Tibial nerve (tissue), 4 donors: ENCODE results near the gene FER. TPM values are rescaled to one million over a fixed set of nuclear protein-coding genes. Genes with fewer than 3 reads are reported as not detected.

Source experiments
- DNase-seq, 2 donors: peaks; one replicate each; pipeline ENCODE4 v3.0.0-alpha.2; 2019; ENCODE audit warnings: low spot score in 2 of 2
- H3K27ac ChIP-seq, 4 donors: fragments of 200-600 bp; sonication (generic) in 3 of 4; one replicate each; pipeline ENCODE4 v1.5.1; 2017 to 2019; ENCODE audit warnings: mild to moderate bottlenecking in 1 of 4
- H3K27me3 ChIP-seq, 2 donors: fragments of 200-600 bp; sonication (generic) in 1 of 2; one replicate each; pipeline versions ENCODE4 v1.5.1 to v1.6.0; 2017 to 2019
- H3K36me3 ChIP-seq, 3 donors: fragments of 200-600 bp; sonication (generic); one replicate each; pipeline ENCODE4 v1.5.1; 2018 to 2019
- H3K4me1 ChIP-seq, 4 donors: fragments of 200-600 bp; sonication (generic) in 3 of 4; one replicate each; pipeline ENCODE4 v1.5.1; 2017 to 2019
- H3K4me3 ChIP-seq, 4 donors: fragments of 200-600 bp; sonication (generic) in 3 of 4; one replicate each; pipeline ENCODE4 v1.5.1; 2017 to 2019; ENCODE audit warnings: mild to moderate bottlenecking in 1 of 4, moderate library complexity in 1 of 4
- H3K9me3 ChIP-seq, 4 donors: fragments of 200-600 bp; sonication (generic) in 3 of 4; one replicate each; pipeline ENCODE4 v1.5.1; 2017 to 2019
- CTCF ChIP-seq, 5 experiments: fragments of 200-600 bp in 3 of 5; fragments of 450-650 bp in 2 of 5; sonication (generic) in 3 of 5; IDR thresholded peaks; one replicate each; pipeline ENCODE4 v1.5.1; 2016 to 2019; ENCODE audit warnings: antibody characterized with exemption in 5 of 5, mild to moderate bottlenecking in 3 of 5, moderate library complexity in 2 of 5
- EP300 ChIP-seq, 2 donors: sonication (generic); formaldehyde crosslinking; IDR thresholded peaks; one replicate each; pipeline ENCODE4 v1.6.1; 2017; ENCODE audit warnings: antibody characterized with exemption in 2 of 2, mild to moderate bottlenecking in 1 of 2
- POLR2A ChIP-seq, 2 donors: fragments of 450-650 bp; IDR thresholded peaks; one replicate each; pipeline ENCODE4 v1.6.1; 2017; ENCODE audit warnings: antibody characterized with exemption in 2 of 2, mild to moderate bottlenecking in 2 of 2, moderate library complexity in 2 of 2
- WGBS, 2 donors: methylation state at CpG; one replicate each; pipeline ENCODE4 v1.1.5; 2018; 5-methylcytosine and 5-hydroxymethylcytosine counted together
- total RNA-seq, 4 donors: library from RNA; depleted of rRNA; stranded (reverse); fragments of >200 nt; gene quantifications; one replicate each; pipeline ENCODE4 v1.1.0, GENCODE V29; 2016

The FER gene
- total RNA-seq, 4 donors from 2014 or later, result 28.5 to 50.9 (median 39.6) TPM

- Histone ChIP-seq H3K36me3 (peaks cover 0 to 5% (median 0%) of the 10 kb centered on the region in 3 donors), H3K4me1 (peaks cover 0 to 12% (median 0%) of the 10 kb centered on the region in 4 donors), H3K27ac (no peak overlapping the region), H3K4me3 (no peak overlapping the region), H3K9me3 (no peaks in the 10 kb centered on the region), H3K27me3 (no peaks in the 10 kb centered on the region)
- TF ChIP-seq POLR2A (IDR thresholded peaks at IDR 0.05) (no peak), CTCF (IDR thresholded peaks at IDR 0.05) (no peak), EP300 (IDR thresholded peaks at IDR 0.05) (no peak)
- DNase-seq, result no peak
- WGBS, 2 donors, result 97 to 98% methylated on average over 2 of the region's 2 CpGs
These were observed 425.5 kb downstream of the FER start for GRCh38 chr5:109173036-109173794.

- H3K4me3 ChIP-seq, result no peak overlapping the region
- H3K27ac ChIP-seq, result no peak overlapping the region
- DNase-seq, result no peak
- H3K9me3 ChIP-seq, result no peaks in the 10 kb centered on the region
- 59 to 71% methylated on average over 2 of the region's 2 CpGs for WGBS, 2 donors
- no peak for TF ChIP-seq CTCF (IDR thresholded peaks at IDR 0.05)
- TF ChIP-seq EP300 (IDR thresholded peaks at IDR 0.05), result no peak
- H3K36me3 ChIP-seq, result peaks cover 0 to 5% (median 0%) of the 10 kb centered on the region in 3 donors
- H3K4me1 ChIP-seq, result peaks cover 0 to 12% (median 0%) of the 10 kb centered on the region in 4 donors
- H3K27me3 ChIP-seq, result no peaks in the 10 kb centered on the region
These were observed 429.5 kb downstream of the FER start for GRCh38 chr5:109177227-109177626.

- no peak overlapping the region for H3K27ac ChIP-seq
- H3K9me3 ChIP-seq, result no peaks in the 10 kb centered on the region
- peaks cover 0 to 6% (median 0%) of the 10 kb centered on the region in 3 donors for H3K36me3 ChIP-seq
- no peak for DNase-seq
- no peak overlapping the region for H3K4me3 ChIP-seq
- TF ChIP-seq CTCF (IDR thresholded peaks at IDR 0.05) (no peak), POLR2A (IDR thresholded peaks at IDR 0.05) (no peak), EP300 (IDR thresholded peaks at IDR 0.05) (no peak)
- no peaks in the 10 kb centered on the region for H3K27me3 ChIP-seq
- peaks cover 0 to 12% (median 0%) of the 10 kb centered on the region in 4 donors for H3K4me1 ChIP-seq
These were observed 430.1 kb downstream of the FER start for GRCh38 chr5:109177782-109178181.

GRCh38 chr5:109180668-109181067 lies 433.0 kb downstream of the FER start:
- no peak for DNase-seq
- WGBS, 2 donors, result 95 to 97% methylated on average over 4 of the region's 4 CpGs
- Histone ChIP-seq H3K4me3 (no peak overlapping the region), H3K9me3 (no peaks in the 10 kb centered on the region), H3K27ac (no peak overlapping the region), H3K36me3 (peaks cover 0 to 7% (median 0%) of the 10 kb centered on the region in 3 donors), H3K27me3 (no peaks in the 10 kb centered on the region), H3K4me1 (peaks cover 0 to 12% (median 0%) of the 10 kb centered on the region in 4 donors)
- no peak for TF ChIP-seq POLR2A (IDR thresholded peaks at IDR 0.05)
- TF ChIP-seq EP300 (IDR thresholded peaks at IDR 0.05), result no peak
- no peak for TF ChIP-seq CTCF (IDR thresholded peaks at IDR 0.05)

- no peak for TF ChIP-seq POLR2A (IDR thresholded peaks at IDR 0.05)
- TF ChIP-seq CTCF (IDR thresholded peaks at IDR 0.05), result no peak
- TF ChIP-seq EP300 (IDR thresholded peaks at IDR 0.05), result no peak
These were observed 439.1 kb downstream of the FER start for GRCh38 chr5:109186759-109187158.

More at GRCh38 chr5:109186759-109187158, 439.1 kb downstream of the FER start:
- H3K36me3 ChIP-seq, result peaks cover 0 to 31% (median 0%) of the 10 kb centered on the region in 3 donors
- DNase-seq, result no peak
- no peaks in the 10 kb centered on the region for H3K27me3 ChIP-seq
- no peaks in the 10 kb centered on the region for H3K9me3 ChIP-seq
- WGBS, 2 donors, result 81 to 83% methylated on average over 3 of the region's 3 CpGs
- no peak overlapping the region for H3K4me3 ChIP-seq
- H3K27ac ChIP-seq, result no peak overlapping the region
- peaks cover 0 to 10% (median 0%) of the 10 kb centered on the region in 4 donors for H3K4me1 ChIP-seq
